Panc1 (cell line): Measurements from ENCODE around the gene FRMD1.

Experiments
- CTCF ChIP-seq: fragments of 450-650 bp; IDR thresholded peaks from 2 replicates; pipeline ENCODE4 v1.5.1; 2017; ENCODE audit warnings: mild to moderate bottlenecking
- REST ChIP-seq, 2 experiments: IDR thresholded peaks; 2 replicates each; pipeline ENCODE4 v1.6.1; 2011 to 2012; ENCODE audit warnings: low read depth in 2 of 2, control low read depth in 1 of 2, low read length in 1 of 2, mild to moderate bottlenecking in 1 of 2, moderate library complexity in 1 of 2; ENCODE audit not compliant: insufficient read depth in 1 of 2
- SIN3A ChIP-seq: IDR thresholded peaks from 2 replicates; pipeline ENCODE4 v1.6.1; 2012; ENCODE audit warnings: low read depth, mild to moderate bottlenecking, low read length, moderate library complexity, borderline replicate concordance; ENCODE audit not compliant: insufficient read depth
- TCF7L2 ChIP-seq: IDR thresholded peaks from 2 replicates; pipeline ENCODE4 v1.6.1; 2011; ENCODE audit warnings: mild to moderate bottlenecking, low read depth, low read length, inconsistent platforms

- TF ChIP-seq CTCF (no peak), SIN3A (no peak), REST (IDR thresholded peaks at IDR 0.05; ENCODE audit: insufficient read depth in 1 of 2, low read depth in 2 of 2, low read length in 1 of 2) (no peak), TCF7L2 (no peak)
These were observed 39.9 kb upstream of the FRMD1 start for GRCh38 chr6:168118935-168119334.
